Dermis blood vessel endothelial cell (primary cell): ENCODE data around the gene NEFH. TPM values are rescaled to one million over a fixed set of nuclear protein-coding genes. Genes with fewer than 3 reads are reported as not detected.

Experiments used
- total RNA-seq: library from RNA; depleted of rRNA; stranded (reverse); fragments of >200 nt; gene quantifications from 2 replicates; pipeline ENCODE4 v1.2.3, GENCODE V29; 2014

NEFH gene
- total RNA-seq, 1 donor from 2014 or later: under 0.01 TPM

Other genes with a start within 250 kb of the NEFH start
- gene RHBDD3, start 212.2 kb upstream of the NEFH start, total RNA-seq: 27.1 and 28.1 TPM in 2 replicates
- gene EWSR1, start 211.9 kb upstream of the NEFH start, total RNA-seq: 153 and 156 TPM in 2 replicates
- gene GAS2L1, start 173.6 kb upstream of the NEFH start, total RNA-seq: 24.7 and 44.4 TPM in 2 replicates
- gene RASL10A, start 164.5 kb upstream of the NEFH start, total RNA-seq: 1.1 and 2.7 TPM in 2 replicates
- 191 and 282 TPM in 2 replicates for gene AP1B1, start 91.6 kb upstream of the NEFH start, total RNA-seq
- gene RFPL1, start 41.6 kb upstream of the NEFH start, total RNA-seq: not detected in 2 replicates
- gene THOC5, start 73.5 kb downstream of the NEFH start, total RNA-seq: 53.1 and 62.4 TPM in 2 replicates
- 28.2 and 47.0 TPM in 2 replicates for gene NIPSNAP1, start 100.9 kb downstream of the NEFH start, total RNA-seq
- 66.4 and 103 TPM in 2 replicates for gene NF2, start 123.4 kb downstream of the NEFH start, total RNA-seq
- not detected in 2 replicates for gene CABP7, start 239.8 kb downstream of the NEFH start, total RNA-seq